Heart left ventricle (tissue), 13 donors: ENCODE results near the gene FCN1.

Experiments
- CTCF ChIP-seq, 12 donors: fragments of 200-600 bp; sonication (generic) in 4 of 12; IDR thresholded peaks; one replicate each; pipeline versions ENCODE4 v1.5.0 to v1.8.0; 2018 to 2022; ENCODE audit warnings: antibody characterized with exemption in 12 of 12, mild to moderate bottlenecking in 5 of 12
- POLR2A ChIP-seq, 2 donors: fragments of 450-650 bp; IDR thresholded peaks; one replicate each; pipeline ENCODE4 v1.6.1; 2017; ENCODE audit warnings: antibody characterized with exemption in 2 of 2, mild to moderate bottlenecking in 2 of 2, moderate library complexity in 2 of 2
- donor health status: ischemic (EF 13 %, LVEDD 7.1; RV severe dilation, severe dysfunction).
- donor health status: DM: no; HTN: yes; CAD: no.
- donor health status: DM: no; HTN: no; CAD: no.
- donor health status: ischemic (EF 25% LVEDD 6.9; RV normal size, moderate dysfunction).
- donor health status: ischemic (EF 25% LVEDD 5.7; RV mildly dilated, moderate dysfunction).
- donor health status: ischemic (EF 35%, LVEDD 5.7; RV mildly dilated, moderate dysfunction).
- donor health status: nonischemic (EF 11% LVEDD 7.7; RV severe dilation, severe dysfunction).
- donor health status: DM: yes; HTN: yes; CAD: no.
- donor health status: PGD.
- donor health status: ischemic (EF 29% LVEDD 5.4; RV normal size, mild dysfunction).
- donor health status: nonischemic (EF 23%, LVEDD 6.1; RV moderate dilation, normal function).

- no peak for TF ChIP-seq CTCF (IDR thresholded peaks at IDR 0.05)
- TF ChIP-seq POLR2A (IDR thresholded peaks at IDR 0.05): no peak
Measured at GRCh38 chr9:134951461-134951860, 33.7 kb upstream of the FCN1 start.
